COR-L47 (cell line): ENCODE results near the gene SND1.

Experiments used
- DNase-seq: peaks from one replicate; lab custom pipeline; 2025; lab: John Stamatoyannopoulos, UW

Gene SND1

GRCh38 chr7:128040205-128040604, 388.2 kb downstream of the SND1 start:
- DNase-seq = no peak

GRCh38 chr7:128041203-128041602, 389.2 kb downstream of the SND1 start:
- DNase-seq = peak; percentile 13

- no peak for DNase-seq
Measured at GRCh38 chr7:128042012-128042411, 390.0 kb downstream of the SND1 start.

- DNase-seq = no peak
Measured at GRCh38 chr7:128044064-128044463, 392.1 kb downstream of the SND1 start.

- DNase-seq = no peak
Measured at GRCh38 chr7:128045158-128045557, 393.2 kb downstream of the SND1 start.

GRCh38 chr7:128045766-128046165, 393.8 kb downstream of the SND1 start:
- no peak for DNase-seq

- DNase-seq = no peak
Measured at GRCh38 chr7:128052404-128052803, 400.4 kb downstream of the SND1 start.

- peak; percentile 94 for DNase-seq
Measured at GRCh38 chr7:128053023-128053422, 401.0 kb downstream of the SND1 start.

GRCh38 chr7:128053991-128054390, 402.0 kb downstream of the SND1 start:
- DNase-seq = no peak

- DNase-seq = no peak
Measured at GRCh38 chr7:128054511-128054910, 402.5 kb downstream of the SND1 start.

- no peak for DNase-seq
Measured at GRCh38 chr7:128055637-128056036, 403.6 kb downstream of the SND1 start.

GRCh38 chr7:128056901-128057300, 404.9 kb downstream of the SND1 start:
- no peak for DNase-seq

- no peak for DNase-seq
Measured at GRCh38 chr7:128057909-128058308, 405.9 kb downstream of the SND1 start.

- no peak for DNase-seq
Measured at GRCh38 chr7:128059143-128059988, 407.4 kb downstream of the SND1 start.

- DNase-seq = no peak
Measured at GRCh38 chr7:128060018-128060417, 408.0 kb downstream of the SND1 start.

GRCh38 chr7:128063088-128063487, 411.1 kb downstream of the SND1 start:
- DNase-seq = no peak

- no peak for DNase-seq
Measured at GRCh38 chr7:128065872-128066271, 413.9 kb downstream of the SND1 start.

GRCh38 chr7:128066395-128066794, 414.4 kb downstream of the SND1 start:
- no peak for DNase-seq

- DNase-seq = no peak
Measured at GRCh38 chr7:128066858-128067257, 414.9 kb downstream of the SND1 start.

- DNase-seq = no peak
Measured at GRCh38 chr7:128067983-128068382, 416.0 kb downstream of the SND1 start.

GRCh38 chr7:128068785-128069184, 416.8 kb downstream of the SND1 start:
- no peak for DNase-seq

- no peak for DNase-seq
Measured at GRCh38 chr7:128069373-128070364, 417.7 kb downstream of the SND1 start.

GRCh38 chr7:128071376-128071775, 419.4 kb downstream of the SND1 start:
- no peak for DNase-seq
